ENCODE measurements around the gene USP51.
"Not testable (repeated sequence)": the region's sequence is repeated elsewhere in the genome, so short reads cannot be mapped to it uniquely, and the experiment has no call there.

The USP51 gene

GRCh38 chrX:55489314-55490009, at the start of gene USP51:
USP51 (minus strand) TSS chrX:55489848; CDS start chrX:55488939, 909 bp downstream.
- no peak for DNase-seq

DNA sequence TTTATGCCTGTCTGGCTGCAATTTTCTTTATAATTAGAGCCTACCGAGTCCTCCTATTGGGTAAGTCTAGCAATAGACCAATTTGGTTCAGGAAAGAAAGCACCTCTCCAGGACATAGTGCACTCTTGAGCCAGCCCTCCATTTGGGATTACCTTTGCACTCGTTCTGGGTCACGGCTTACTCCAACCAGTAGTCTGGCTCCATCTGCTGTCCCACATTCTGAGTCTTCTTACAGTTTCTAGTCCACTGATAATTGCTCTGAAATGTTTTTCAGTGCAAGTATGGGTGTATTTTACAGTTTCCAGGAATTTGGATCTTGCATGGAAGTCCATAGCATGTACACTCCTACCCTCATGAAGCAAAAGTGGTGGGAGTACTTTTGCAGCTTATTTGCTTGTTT, 34.8 kb upstream of the USP51 start:
- DNase-seq, result no peak

GRCh38 chrX:55523356-55523755, 33.7 kb upstream of the USP51 start:
- no peak for DNase-seq

DNA sequence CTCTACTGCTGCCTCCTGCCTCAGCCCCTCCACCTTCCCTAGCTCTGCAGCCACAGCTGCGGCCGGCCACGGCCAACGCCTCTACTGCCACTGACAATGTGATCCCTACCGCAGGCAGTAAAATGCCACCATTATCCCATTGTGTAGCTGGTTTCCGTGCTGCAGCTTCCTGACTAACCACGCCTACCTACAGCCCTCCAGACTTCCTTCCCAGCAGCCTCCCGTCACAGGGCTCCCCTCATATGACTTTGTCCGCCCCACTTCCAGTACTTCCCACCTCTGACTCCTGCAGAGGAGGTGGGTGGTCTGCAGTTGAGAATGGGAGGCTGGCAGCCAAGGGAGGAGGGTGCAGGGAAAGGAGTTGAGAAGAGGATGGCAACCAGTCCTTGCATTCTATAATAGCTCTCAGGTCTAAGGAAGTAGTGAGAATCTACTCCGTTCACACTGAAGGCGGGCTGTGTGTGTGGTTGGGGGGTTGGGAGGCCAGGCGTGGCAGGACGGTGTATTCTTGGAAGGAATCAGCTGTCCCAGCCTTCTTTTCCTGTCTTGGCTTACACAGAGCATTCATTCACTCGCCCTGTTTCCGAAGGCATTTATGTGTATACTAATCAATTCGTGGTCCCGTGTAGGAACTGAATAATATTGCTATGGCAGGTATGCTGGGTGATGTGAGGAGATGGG, 33.1 kb upstream of the USP51 start:
- no peak for DNase-seq

- DNase-seq, result no peak
These were observed 32.0 kb upstream of the USP51 start for GRCh38 chrX:55521687-55522086.

- not testable (repeated sequence) for DNase-seq
These were observed 27.3 kb upstream of the USP51 start for GRCh38 chrX:55516794-55517481.

DNA sequence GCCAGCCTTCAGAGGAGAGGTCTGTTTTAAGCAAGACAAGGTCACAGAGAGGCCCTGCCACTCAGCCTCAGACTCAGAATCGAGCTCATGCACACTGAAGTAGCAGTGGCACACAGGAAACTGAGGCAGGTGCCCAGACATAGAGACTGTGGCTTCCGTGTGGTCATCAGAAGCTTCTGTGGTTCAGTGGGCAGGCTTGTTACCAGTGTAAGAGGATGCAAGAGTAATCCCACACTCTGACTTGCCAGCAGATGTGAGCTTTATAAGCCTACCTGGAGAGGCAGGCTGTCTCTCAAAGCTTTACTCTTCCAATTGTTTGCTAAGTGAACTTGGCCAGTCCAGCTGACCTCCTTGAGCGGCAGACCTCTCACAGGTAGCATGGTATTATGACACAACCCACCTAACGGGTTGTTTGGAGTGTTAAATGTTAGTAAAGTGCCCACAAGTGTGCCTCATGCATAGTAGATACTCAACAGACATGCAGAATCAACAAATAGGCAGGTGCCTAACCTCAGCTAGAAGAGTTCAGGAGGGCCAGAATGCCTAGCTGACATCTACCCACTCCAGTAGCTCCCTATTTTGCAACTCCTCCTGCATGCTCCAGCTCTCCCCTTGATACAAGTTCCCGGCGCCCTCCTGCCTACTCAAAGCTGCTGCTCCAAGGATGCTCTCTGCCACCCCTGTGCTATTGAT, 23.5 kb upstream of the USP51 start:
- not testable (repeated sequence) for DNase-seq

- not testable (repeated sequence) for DNase-seq
These were observed 18.9 kb upstream of the USP51 start for GRCh38 chrX:55508410-55509152.

DNA sequence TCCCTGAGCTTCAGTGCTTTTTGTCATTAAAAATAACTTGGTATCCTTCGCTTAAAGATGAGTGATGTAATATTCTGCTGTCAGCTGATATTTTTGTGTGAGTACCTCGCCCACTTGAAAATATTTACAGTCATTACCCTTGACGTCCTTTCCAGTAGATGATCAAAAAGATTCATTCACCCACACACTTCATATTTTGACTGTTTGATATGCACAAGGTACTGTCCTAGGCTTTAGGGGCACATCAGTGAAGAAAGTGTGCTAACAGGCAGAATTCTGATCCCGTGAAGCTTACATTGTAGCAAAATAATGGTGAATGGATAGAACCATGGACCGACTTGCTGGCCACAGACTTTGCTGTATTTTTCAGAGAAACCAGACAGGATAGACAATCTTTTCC, 18.1 kb upstream of the USP51 start:
- DNase-seq, result not testable (repeated sequence)

DNA sequence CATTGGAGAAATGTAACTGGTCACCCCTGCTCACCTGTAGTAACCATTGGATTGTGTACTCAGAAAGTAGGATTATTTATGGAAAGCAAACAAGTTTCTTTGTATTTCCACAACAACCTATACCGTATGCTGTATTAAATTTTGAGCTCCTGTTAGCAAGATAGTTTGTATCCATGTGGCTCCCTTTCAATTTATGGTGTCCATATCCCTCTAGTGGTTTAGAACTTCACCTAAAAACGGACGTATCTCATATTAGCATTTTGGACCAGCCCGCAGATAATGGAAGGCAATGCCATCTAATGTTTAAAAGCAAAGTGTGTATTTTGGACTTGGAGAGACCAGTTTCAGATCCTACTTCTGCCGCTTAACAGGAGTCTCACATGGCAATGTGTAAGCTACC, 17.4 kb upstream of the USP51 start:
- not testable (repeated sequence) for DNase-seq

GRCh38 chrX:55490974-55491373, 1.3 kb upstream of the USP51 start:
- DNase-seq, result no peak

GRCh38 chrX:55490121-55490520, 473 bp upstream of the USP51 start:
- no peak for DNase-seq

- no peak for DNase-seq
These were observed 895 bp downstream of the USP51 start for GRCh38 chrX:55488593-55489313.

GRCh38 chrX:55488006-55488592, 1.5 kb downstream of the USP51 start:
- no peak for DNase-seq

DNA sequence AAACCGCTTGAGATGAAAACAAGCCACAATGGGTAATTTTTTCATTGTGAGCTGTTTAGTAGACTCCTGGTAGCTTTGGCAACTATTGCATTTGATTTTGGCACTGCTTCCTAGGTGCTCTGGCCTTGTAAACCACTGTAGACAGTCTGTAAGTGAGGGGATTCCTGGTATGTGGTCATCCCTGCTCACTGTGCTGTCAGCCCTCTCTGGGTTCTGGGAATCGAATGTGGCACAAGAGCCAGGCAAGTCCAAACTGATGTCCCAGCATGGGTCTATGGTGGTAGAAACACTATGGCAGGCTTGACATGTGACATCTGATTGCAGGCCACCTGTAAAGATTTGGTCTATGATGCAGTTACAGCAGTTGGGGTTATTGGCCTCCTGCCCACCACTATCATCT, 2.5 kb downstream of the USP51 start:
- no peak for DNase-seq

GRCh38 chrX:55486736-55487135, 2.9 kb downstream of the USP51 start:
- no peak for DNase-seq

DNA sequence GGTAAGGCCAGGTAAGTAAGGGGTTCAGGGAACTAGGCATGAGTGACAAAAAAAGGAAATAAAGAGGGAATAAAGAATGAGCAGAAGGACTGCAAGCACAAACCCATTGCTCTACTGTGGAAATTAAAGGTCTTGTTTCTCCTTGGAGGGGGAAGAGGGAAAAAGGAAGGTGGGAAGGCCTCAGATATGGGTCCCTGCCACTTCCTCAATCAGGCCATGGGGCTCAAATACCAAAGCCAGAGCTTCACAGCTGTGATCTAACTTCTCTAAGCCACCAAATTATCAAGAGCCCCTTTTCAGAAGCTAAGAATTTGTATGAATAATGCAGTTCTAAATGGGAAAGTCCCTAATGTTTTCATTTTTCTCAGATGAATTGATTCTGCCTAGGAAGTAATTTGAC, 4.7 kb downstream of the USP51 start:
- DNase-seq, result no peak

DNA sequence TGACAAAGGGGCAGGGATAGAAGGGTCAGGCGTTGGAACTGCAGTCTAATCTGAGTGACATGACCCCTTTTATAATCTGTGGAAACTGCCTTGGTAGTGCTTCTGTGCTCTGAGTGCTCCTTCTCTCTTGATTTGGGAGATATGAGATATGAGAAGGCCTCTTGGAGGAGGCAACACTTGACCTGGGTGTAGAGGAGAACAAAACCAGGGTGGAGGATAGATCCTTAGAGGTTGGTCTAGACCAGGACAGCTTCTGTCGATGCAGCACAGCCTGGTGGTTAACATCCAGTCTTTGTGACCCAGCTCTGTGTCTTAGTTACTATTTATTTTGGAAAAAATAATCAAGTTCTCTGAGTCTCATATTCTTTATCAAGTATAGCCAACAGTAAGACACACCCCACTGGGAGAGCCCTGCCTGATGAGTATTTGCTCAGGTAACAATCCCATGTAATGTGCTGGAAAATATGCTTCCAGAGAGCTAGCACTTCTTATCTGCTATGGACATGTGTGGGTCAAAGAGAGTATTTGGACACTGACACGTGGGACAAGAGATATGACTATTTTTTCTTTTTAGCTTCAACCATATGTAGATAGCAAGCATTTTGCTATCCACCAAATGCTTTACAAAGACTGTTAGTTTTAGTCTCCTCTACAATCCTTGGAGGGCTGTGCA, 9.1 kb downstream of the USP51 start:
- no peak for DNase-seq

GRCh38 chrX:55479956-55480355, 9.7 kb downstream of the USP51 start:
- DNase-seq, result not testable (repeated sequence)

DNA sequence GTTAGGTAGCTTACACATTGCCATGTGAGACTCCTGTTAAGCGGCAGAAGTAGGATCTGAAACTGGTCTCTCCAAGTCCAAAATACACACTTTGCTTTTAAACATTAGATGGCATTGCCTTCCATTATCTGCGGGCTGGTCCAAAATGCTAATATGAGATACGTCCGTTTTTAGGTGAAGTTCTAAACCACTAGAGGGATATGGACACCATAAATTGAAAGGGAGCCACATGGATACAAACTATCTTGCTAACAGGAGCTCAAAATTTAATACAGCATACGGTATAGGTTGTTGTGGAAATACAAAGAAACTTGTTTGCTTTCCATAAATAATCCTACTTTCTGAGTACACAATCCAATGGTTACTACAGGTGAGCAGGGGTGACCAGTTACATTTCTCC, 23.9 kb downstream of the USP51 start:
- not testable (repeated sequence) for DNase-seq

DNA sequence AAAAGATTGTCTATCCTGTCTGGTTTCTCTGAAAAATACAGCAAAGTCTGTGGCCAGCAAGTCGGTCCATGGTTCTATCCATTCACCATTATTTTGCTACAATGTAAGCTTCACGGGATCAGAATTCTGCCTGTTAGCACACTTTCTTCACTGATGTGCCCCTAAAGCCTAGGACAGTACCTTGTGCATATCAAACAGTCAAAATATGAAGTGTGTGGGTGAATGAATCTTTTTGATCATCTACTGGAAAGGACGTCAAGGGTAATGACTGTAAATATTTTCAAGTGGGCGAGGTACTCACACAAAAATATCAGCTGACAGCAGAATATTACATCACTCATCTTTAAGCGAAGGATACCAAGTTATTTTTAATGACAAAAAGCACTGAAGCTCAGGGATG, 24.5 kb downstream of the USP51 start:
- DNase-seq, result not testable (repeated sequence)

Measured in NCI-H2029 treated with DMSO at 0.1 percent for 48 hours (cell line).